Calu3 (cell line): Measurements from ENCODE around the gene OR51L1. TPM values are rescaled to one million over a fixed set of nuclear protein-coding genes. Genes with fewer than 3 reads are reported as not detected.

Experiments used
- BruUV-seq: library from RNA; stranded (reverse); fragments of 400-500 nt; replicated peaks from 2 replicates; lab custom pipeline; 2021; lab: Mats Ljungman, UMichigan
- CTCF ChIA-PET: fragments of 300-600 bp; sonication (Branson Sonifier 250); formaldehyde crosslinking; loops from one replicate; lab custom pipeline; 2022; ENCODE audit warnings: antibody characterized with exemption; lab: Charles Lee
- DNase-seq: peaks from one replicate; pipeline ENCODE4 v3.0.0; 2022
- H3K27ac Mint-ChIP-seq: one replicate; pipeline ENCODE4 v1.8.0; 2022; ENCODE audit warnings: mixed read lengths; ENCODE audit not compliant: unreplicated experiment
- H3K27me3 Mint-ChIP-seq: one replicate; pipeline ENCODE4 v1.8.0; 2022; ENCODE audit warnings: mixed read lengths; ENCODE audit not compliant: unreplicated experiment
- H3K36me3 Mint-ChIP-seq: one replicate; pipeline ENCODE4 v1.8.0; 2022; ENCODE audit warnings: mild to moderate bottlenecking, moderate library complexity, mixed read lengths; ENCODE audit not compliant: insufficient read depth, unreplicated experiment
- H3K4me1 Mint-ChIP-seq: one replicate; pipeline ENCODE4 v1.8.0; 2022; ENCODE audit warnings: mild to moderate bottlenecking, low read depth, mixed read lengths; ENCODE audit not compliant: unreplicated experiment
- H3K4me3 Mint-ChIP-seq: one replicate; pipeline ENCODE4 v1.8.0; 2022; ENCODE audit warnings: mild to moderate bottlenecking, low read depth, moderate library complexity, mixed read lengths; ENCODE audit not compliant: unreplicated experiment
- H3K9me3 Mint-ChIP-seq: one replicate; pipeline ENCODE4 v1.8.0; 2022; ENCODE audit warnings: low read depth, mixed read lengths; ENCODE audit not compliant: unreplicated experiment
- intact Hi-C: fragments of 100-400 bp; cut with micrococcal nuclease; formaldehyde crosslinking; loops from one replicate; pipeline ENCODE4 v1.10.0; 2022; ENCODE audit not compliant: unreplicated experiment
- total RNA-seq: library from RNA; stranded (reverse); gene quantifications from 2 replicates; pipeline ENCODE4 v1.2.3, GENCODE V29; 2022
- TF ChIP-seq, protein P1 (sequence below): fragments of 200-600 bp; IDR thresholded peaks from one replicate; pipeline ENCODE4 v1.8.0; 2022; ENCODE audit warnings: antibody characterized with exemption; ENCODE audit not compliant: unreplicated experiment

OR51L1 gene
- total RNA-seq, 1 experiment from 2014 or later: not detected

GRCh38 chr11:4983841-4984240 lies 10.8 kb upstream of the OR51L1 start:
- intact Hi-C loops: no loop called here
- CTCF ChIA-PET: no interaction called here
- Mint-ChIP-seq H3K9me3 (no peaks in the 10 kb centered on the region), H3K4me3 (no peak overlapping the region), H3K36me3 (no peaks in the 10 kb centered on the region), H3K4me1 (peaks cover 13% of the 10 kb centered on the region), H3K27me3 (no peaks in the 10 kb centered on the region), H3K27ac (no peak overlapping the region)
- no TSS peak for BruUV-seq
- TF ChIP-seq, protein P1, sequence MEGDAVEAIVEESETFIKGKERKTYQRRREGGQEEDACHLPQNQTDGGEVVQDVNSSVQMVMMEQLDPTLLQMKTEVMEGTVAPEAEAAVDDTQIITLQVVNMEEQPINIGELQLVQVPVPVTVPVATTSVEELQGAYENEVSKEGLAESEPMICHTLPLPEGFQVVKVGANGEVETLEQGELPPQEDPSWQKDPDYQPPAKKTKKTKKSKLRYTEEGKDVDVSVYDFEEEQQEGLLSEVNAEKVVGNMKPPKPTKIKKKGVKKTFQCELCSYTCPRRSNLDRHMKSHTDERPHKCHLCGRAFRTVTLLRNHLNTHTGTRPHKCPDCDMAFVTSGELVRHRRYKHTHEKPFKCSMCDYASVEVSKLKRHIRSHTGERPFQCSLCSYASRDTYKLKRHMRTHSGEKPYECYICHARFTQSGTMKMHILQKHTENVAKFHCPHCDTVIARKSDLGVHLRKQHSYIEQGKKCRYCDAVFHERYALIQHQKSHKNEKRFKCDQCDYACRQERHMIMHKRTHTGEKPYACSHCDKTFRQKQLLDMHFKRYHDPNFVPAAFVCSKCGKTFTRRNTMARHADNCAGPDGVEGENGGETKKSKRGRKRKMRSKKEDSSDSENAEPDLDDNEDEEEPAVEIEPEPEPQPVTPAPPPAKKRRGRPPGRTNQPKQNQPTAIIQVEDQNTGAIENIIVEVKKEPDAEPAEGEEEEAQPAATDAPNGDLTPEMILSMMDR: no peak
- peak; percentile 11 for DNase-seq

- no peak overlapping the region for H3K27ac Mint-ChIP-seq
- CTCF ChIA-PET: no interaction called here
- intact Hi-C loops: no loop called here
- H3K27me3 Mint-ChIP-seq: no peaks in the 10 kb centered on the region
- no peak overlapping the region for H3K4me3 Mint-ChIP-seq
- H3K9me3 Mint-ChIP-seq: no peaks in the 10 kb centered on the region
- no peaks in the 10 kb centered on the region for H3K36me3 Mint-ChIP-seq
- BruUV-seq: no TSS peak
- DNase-seq: no peak
- H3K4me1 Mint-ChIP-seq: no peaks in the 10 kb centered on the region
- TF ChIP-seq, protein P1: no peak
These were observed 3.6 kb upstream of the OR51L1 start for GRCh38 chr11:4991060-4991459.

DNA sequence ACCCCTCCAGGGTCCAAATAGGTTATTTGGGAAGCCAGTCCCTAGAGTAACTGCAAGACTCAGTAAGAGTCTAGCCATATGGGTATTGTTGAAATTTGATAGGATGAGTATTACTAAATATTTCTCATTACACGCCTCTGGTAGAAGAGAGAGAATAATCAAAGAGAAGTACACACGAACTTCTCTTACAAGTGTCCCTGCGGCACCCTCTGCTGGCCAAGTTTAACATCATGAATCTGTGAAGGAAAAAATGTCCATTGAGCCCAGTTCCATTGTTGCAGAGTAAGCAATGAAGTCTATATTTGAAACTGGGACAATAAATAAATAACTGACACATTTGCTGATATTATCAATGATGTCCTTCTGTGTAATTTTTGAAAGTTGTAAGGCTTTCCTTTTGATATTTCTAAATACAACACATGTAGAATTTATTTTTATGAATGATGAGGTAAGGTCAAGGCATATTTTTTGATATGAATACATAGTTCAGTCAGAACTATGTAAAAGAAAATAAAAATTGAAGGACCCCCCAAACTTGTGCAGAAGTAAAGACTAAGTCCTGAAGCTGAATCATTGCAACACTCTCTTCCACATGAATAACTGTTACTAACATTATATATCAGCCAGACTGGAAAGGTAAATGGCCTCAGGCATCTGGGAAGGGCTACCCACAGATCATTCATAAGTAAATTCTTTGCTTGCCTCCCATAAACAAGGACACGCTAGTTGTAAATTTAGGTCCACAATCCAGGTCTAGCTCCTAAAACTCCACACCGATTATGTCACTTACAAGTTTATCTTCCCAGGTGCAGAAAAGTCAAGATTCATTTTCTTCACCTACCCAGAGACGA lies 10.0 kb downstream of the OR51L1 start:
- no peaks in the 10 kb centered on the region for H3K9me3 Mint-ChIP-seq
- CTCF ChIA-PET: no interaction called here
- peak; percentile 58 for DNase-seq
- intact Hi-C loops: loop anchor here (1.0 to 10.0 kb wide), 4 partner anchors 180 to 817 kb away; partner anchors contain the start of genes OR51D1 and OR51F2
- BruUV-seq: no TSS peak
- H3K4me3 Mint-ChIP-seq: no peak overlapping the region
- H3K36me3 Mint-ChIP-seq: no peaks in the 10 kb centered on the region
- H3K27me3 Mint-ChIP-seq: peaks cover 13% of the 10 kb centered on the region
- H3K4me1 Mint-ChIP-seq: no peaks in the 10 kb centered on the region
- TF ChIP-seq, protein P1: peak; percentile 37
- no peak overlapping the region for H3K27ac Mint-ChIP-seq

DNA sequence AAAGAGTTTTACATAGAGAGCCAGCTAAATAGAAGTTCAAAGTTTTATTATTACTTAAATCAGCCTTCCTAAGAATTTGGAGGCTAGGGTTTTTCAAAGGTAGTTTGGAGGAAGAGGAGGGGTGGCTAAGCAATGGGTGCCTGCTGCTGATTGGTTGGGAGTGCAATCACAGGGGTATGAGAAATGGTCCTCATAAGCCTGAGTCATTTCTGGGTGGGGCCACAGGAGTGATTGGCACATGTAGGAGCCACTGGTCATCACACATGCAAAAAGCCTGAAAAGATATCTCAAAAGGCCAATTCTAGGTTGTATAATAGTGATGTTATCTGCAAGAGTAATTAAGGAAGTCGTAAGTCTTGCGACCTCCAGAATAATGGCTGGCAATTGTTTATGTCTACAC lies 12.9 kb downstream of the OR51L1 start:
- Mint-ChIP-seq H3K27me3 (peaks cover 15% of the 10 kb centered on the region), H3K4me3 (no peak overlapping the region), H3K9me3 (no peaks in the 10 kb centered on the region), H3K36me3 (no peaks in the 10 kb centered on the region), H3K4me1 (no peaks in the 10 kb centered on the region), H3K27ac (no peak overlapping the region)
- CTCF ChIA-PET: no interaction called here
- intact Hi-C loops: loop anchor here (5.0 to 10.0 kb wide), 2 partner anchors 183 to 820 kb away; partner anchors contain the start of gene OR51F2
- BruUV-seq: no TSS peak
- no peak for DNase-seq
- TF ChIP-seq, protein P1: no peak
